Measurements from ENCODE around the gene SENP6.

SENP6 gene

GRCh38 chr6:75621846-75622245 is 20.2 kb downstream of the SENP6 start:
- peaks cover 75% of the 10 kb centered on the region for H4K20me1 ChIP-seq (ENCODE audit: insufficient read depth, low read length, poor library complexity, severe bottlenecking)
- no peaks in the 10 kb centered on the region for H3F3A ChIP-seq (ENCODE audit: low read depth)
- peaks cover 33% of the 10 kb centered on the region for H3K36me3 ChIP-seq (ENCODE audit: insufficient read depth, low read length)
- H3K9me2 ChIP-seq (replicated peaks; ENCODE audit: low read depth, low read length), result no peaks in the 10 kb centered on the region
- no peak overlapping the region for H3K4me3 ChIP-seq (ENCODE audit: low read length, poor library complexity, severe bottlenecking)
- peaks cover 89% of the 10 kb centered on the region for H3K79me2 ChIP-seq (ENCODE audit: insufficient read depth, low read length)
- no peaks in the 10 kb centered on the region for H3K9me3 ChIP-seq (ENCODE audit: insufficient read depth, low read depth, low read length)
- TF ChIP-seq EZH2phosphoT487 (IDR thresholded peaks at IDR 0.05; ENCODE audit: borderline replicate concordance) (no peak), CTCF (conservative IDR thresholded peaks at IDR 0.05; ENCODE audit: low read length) (no peak)
- H3K9ac ChIP-seq (ENCODE audit: low read depth, low read length, poor library complexity, severe bottlenecking), result no peak overlapping the region
- H3K4me1 ChIP-seq (ENCODE audit: insufficient read depth, low read length, poor library complexity, severe bottlenecking), result peaks cover 3% of the 10 kb centered on the region
- no peak overlapping the region for H3K4me2 ChIP-seq (ENCODE audit: low read depth, low read length, poor library complexity, severe bottlenecking)
- H2AFZ ChIP-seq (ENCODE audit: low read length), result no peak overlapping the region
- no peaks in the 10 kb centered on the region for H3K27me3 ChIP-seq (ENCODE audit: insufficient read depth, low read length, poor library complexity, severe bottlenecking)

- Histone ChIP-seq H3K27me3 (ENCODE audit: insufficient read depth, low read length, poor library complexity, severe bottlenecking) (no peaks in the 10 kb centered on the region), H3K9me2 (replicated peaks; ENCODE audit: low read depth, low read length) (no peaks in the 10 kb centered on the region), H4K20me1 (ENCODE audit: insufficient read depth, low read length, poor library complexity, severe bottlenecking) (peaks cover 72% of the 10 kb centered on the region), H3K9ac (ENCODE audit: low read depth, low read length, poor library complexity, severe bottlenecking) (no peak overlapping the region), H3K79me2 (ENCODE audit: insufficient read depth, low read length) (peaks cover 79% of the 10 kb centered on the region), H3K4me1 (ENCODE audit: insufficient read depth, low read length, poor library complexity, severe bottlenecking) (peaks cover 3% of the 10 kb centered on the region), H3K4me2 (ENCODE audit: low read depth, low read length, poor library complexity, severe bottlenecking) (no peak overlapping the region), H3K4me3 (ENCODE audit: low read length, poor library complexity, severe bottlenecking) (no peak overlapping the region), H3F3A (ENCODE audit: low read depth) (no peaks in the 10 kb centered on the region), H3K9me3 (ENCODE audit: insufficient read depth, low read depth, low read length) (no peaks in the 10 kb centered on the region), H3K36me3 (ENCODE audit: insufficient read depth, low read length) (peaks cover 44% of the 10 kb centered on the region), H2AFZ (ENCODE audit: low read length) (no peak overlapping the region)
- no peak for TF ChIP-seq CTCF (conservative IDR thresholded peaks at IDR 0.05; ENCODE audit: low read length)
- no peak for TF ChIP-seq EZH2phosphoT487 (IDR thresholded peaks at IDR 0.05; ENCODE audit: borderline replicate concordance)
Observed at GRCh38 chr6:75623491-75623890, 21.8 kb downstream of the SENP6 start.

- no peaks in the 10 kb centered on the region for H3K9me3 ChIP-seq (ENCODE audit: insufficient read depth, low read depth, low read length)
- TF ChIP-seq EZH2phosphoT487 (IDR thresholded peaks at IDR 0.05; ENCODE audit: borderline replicate concordance), result no peak
- no peak for TF ChIP-seq CTCF (conservative IDR thresholded peaks at IDR 0.05; ENCODE audit: low read length)
- H3K4me3 ChIP-seq (ENCODE audit: low read length, poor library complexity, severe bottlenecking), result no peak overlapping the region
- no peaks in the 10 kb centered on the region for H3K27me3 ChIP-seq (ENCODE audit: insufficient read depth, low read length, poor library complexity, severe bottlenecking)
- H3K9ac ChIP-seq (ENCODE audit: low read depth, low read length, poor library complexity, severe bottlenecking), result no peak overlapping the region
- H3K4me1 ChIP-seq (ENCODE audit: insufficient read depth, low read length, poor library complexity, severe bottlenecking), result no peaks in the 10 kb centered on the region
- no peaks in the 10 kb centered on the region for H3F3A ChIP-seq (ENCODE audit: low read depth)
- H3K4me2 ChIP-seq (ENCODE audit: low read depth, low read length, poor library complexity, severe bottlenecking), result no peak overlapping the region
- H3K79me2 ChIP-seq (ENCODE audit: insufficient read depth, low read length), result peaks cover 75% of the 10 kb centered on the region
- peaks cover 63% of the 10 kb centered on the region for H4K20me1 ChIP-seq (ENCODE audit: insufficient read depth, low read length, poor library complexity, severe bottlenecking)
- H3K9me2 ChIP-seq (replicated peaks; ENCODE audit: low read depth, low read length), result no peaks in the 10 kb centered on the region
- peaks cover 50% of the 10 kb centered on the region for H3K36me3 ChIP-seq (ENCODE audit: insufficient read depth, low read length)
- no peak overlapping the region for H2AFZ ChIP-seq (ENCODE audit: low read length)
Observed at GRCh38 chr6:75624335-75624734, 22.7 kb downstream of the SENP6 start.

Data from Loucy (cell line).